CD1c-positive myeloid dendritic cell (primary cell): Measurements from ENCODE around the gene NNAT.
A peak's percentile ranks its signal among the peaks of the same experiment; 100 is the strongest.

Experiments used
- DNase-seq: peaks from one replicate; pipeline ENCODE4 v3.0.0-alpha.2; 2016; ENCODE audit errors: extremely low spot score

Gene NNAT

DNA sequence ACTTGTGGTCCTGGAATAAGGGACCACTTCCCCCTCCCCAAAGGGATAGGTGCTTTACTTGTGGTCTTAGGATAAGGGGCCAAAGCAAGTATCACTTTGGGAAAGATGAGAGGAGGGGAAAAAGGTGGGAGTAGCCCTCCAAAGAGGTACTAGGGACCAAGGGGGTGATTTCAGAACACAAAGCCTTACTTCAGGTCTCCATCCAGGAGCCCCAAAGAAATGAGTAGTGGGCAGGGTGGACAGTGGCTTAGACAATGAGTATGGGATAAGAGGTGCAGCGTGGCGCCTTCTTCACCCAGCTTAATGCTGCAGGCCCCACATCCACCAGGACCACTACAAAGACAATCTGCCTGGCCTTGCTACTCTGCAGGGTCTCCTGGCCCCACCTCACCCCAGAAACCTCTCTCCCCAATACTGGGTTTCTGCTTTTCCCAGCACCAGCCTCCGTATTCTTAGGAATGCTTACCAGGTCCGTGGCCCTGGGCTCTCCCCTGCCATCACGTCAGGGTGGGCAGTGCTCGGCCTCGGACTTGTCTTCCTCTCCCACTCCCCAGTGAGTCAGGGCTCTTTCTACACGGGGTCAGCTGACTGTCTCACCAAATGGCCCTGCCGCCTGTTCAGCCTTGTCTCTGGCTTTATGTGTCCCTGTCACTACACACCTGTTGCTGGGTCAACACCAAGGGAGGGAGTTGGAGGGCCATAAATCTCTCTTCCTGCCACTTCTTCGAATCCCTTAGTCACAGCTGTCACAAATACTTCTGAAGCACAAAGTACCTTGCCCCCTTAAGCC is 3.1 kb downstream of the NNAT start:
- DNase-seq = no peak

GRCh38 chr20:37524859-37525708 is 4.0 kb downstream of the NNAT start:
- DNase-seq = no peak

DNA sequence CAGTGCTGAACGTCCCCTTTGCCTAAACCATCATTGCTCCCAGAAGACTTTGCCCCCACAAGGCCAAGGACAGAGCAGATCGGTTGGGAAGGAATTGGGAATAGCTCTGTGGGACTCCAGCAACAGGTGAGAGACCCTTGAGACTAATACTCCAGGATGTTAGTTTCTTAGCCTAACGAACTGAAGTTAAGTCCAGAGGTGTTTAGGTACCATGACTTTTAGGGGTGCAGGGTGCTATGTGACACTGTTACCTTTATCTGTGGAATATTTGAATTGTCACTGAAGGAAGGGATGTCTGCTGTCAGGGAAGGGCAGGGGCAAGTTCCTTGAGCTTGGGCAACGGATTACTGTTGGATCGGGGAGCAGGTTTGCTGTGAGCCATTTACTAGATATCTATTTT is 4.8 kb downstream of the NNAT start:
- DNase-seq = no peak

- peak; percentile 44 for DNase-seq
These were observed 5.3 kb downstream of the NNAT start for GRCh38 chr20:37526238-37526838.

DNA sequence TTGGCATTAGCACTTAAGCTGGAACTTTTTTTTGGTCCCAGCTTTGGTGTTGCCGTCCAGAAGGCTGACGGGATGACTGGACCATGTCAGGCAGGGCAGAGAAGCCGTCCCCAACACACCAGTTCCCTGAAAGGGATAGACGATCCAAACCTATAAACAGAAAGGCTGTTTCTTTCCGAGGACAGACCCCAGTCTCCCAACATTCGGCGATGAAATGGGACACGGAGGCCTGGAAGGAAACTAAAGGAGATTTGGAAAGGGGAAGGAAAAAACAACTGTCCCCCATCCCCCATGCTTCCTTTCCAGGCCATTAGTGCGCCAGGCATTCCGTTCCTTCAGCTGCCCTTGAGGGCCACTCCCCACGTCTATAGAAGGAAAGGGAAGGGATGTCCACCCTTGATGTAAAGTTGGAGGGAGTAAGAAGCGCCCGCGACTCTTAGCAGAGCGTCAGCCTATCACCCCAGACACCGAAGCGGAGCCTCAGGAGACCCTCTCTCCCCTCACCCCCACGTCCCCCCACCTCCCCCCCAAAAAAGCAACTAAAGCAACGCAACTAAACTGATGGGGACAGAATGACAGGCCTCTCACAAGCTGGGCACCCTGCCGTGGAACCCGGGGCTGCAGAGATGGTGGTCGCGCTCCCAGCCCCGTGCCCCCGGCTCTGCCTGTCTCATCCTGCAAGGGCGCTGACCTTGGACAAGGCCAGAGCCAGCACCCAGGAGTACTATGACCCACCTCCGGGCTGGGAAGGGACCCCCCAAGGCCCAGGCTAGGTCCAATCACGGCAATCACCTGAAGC is 6.0 kb downstream of the NNAT start:
- peak; percentile 33 for DNase-seq

- peak; percentile 92 for DNase-seq
These were observed 6.8 kb downstream of the NNAT start, which contains the start of gene BLCAP for GRCh38 chr20:37527638-37528445. BLCAP (minus strand) TSS chr20:37527876; CDS start chr20:37519174, 8,702 bp downstream.

- no peak for DNase-seq
These were observed 7.6 kb downstream of the NNAT start for GRCh38 chr20:37528446-37529213.

DNA sequence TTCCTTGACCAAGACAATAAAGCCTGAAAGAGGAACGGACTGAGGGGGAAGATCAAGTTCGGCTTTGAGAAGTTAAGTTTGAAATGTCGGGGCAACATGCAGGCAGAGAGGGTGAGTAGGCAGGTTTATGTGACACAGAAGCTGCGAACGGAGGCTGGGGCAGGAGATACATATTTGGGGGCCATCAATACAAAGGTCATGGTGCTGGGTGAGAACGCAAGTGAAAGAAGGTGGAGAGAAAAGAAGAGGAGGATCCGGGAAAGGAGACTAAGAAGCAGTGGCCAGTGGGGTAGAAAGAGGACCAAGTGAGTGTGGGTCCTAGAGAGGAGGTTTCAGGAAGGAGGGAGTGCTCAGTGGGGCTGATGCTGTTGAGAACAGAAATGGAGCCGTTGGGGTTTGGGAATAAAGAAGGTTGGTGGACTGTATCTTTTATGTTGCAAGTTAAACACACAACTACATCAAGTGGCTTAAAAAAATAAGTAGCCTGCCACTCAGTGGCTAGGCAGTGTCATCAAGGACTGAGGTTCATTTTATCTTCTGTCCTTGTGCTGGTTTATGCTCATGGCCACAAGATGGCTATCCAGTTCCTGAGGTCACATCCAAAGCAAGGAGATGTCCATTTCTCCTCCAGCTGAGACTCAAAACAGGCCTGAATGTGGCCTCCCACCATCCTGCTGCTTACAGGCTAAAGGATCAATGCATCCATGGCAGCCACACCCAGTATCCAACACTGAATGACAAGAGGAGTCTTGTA is 8.3 kb downstream of the NNAT start:
- DNase-seq = no peak

DNA sequence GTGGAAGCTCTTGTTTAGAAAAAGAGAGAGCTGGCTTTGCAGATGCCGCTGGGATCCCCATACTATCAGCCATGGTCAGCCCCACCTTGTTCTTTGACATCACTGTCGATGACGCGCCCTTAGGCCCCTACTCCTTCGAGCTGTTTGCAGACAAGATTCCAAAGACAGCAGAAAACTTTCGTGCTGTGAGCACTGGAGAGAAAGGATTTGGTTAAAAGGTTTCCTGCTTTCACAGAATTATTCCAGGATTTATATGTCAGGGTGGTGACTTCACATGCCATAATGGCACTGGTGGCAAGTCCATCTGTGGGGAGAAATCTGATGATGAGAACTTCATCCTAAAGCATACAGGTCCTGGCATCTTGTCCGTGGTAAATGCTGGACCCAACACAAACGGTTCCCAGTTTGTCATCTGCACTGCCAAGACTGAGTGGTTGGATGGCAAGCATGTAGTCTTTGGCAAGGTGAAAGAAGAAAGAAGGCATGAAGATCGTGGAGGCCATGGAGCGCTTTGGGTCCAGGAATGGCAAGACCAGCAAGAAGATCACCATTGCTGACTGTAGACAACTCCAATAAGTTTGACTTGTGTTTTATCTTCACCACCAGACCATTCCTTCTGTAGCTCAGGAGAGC is 9.0 kb downstream of the NNAT start:
- no peak for DNase-seq

DNA sequence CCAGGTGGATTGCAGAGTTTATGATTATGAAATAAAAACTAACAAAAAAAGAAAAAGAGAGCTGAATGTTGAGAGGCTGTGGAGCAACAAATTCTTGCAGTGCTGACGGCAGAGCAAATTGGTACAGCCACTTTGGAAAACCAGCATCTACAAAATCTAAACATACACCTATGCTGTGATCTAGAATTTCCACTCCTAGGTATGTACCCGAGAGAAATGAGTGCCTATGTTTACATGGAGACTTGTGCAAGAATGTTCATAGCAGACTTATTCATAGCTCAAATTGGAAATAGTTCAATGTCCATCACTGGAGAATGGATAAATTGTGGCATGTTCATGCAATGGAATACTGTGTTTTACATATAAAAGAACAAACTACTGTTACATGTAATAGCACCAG is 9.6 kb downstream of the NNAT start:
- no peak for DNase-seq

DNA sequence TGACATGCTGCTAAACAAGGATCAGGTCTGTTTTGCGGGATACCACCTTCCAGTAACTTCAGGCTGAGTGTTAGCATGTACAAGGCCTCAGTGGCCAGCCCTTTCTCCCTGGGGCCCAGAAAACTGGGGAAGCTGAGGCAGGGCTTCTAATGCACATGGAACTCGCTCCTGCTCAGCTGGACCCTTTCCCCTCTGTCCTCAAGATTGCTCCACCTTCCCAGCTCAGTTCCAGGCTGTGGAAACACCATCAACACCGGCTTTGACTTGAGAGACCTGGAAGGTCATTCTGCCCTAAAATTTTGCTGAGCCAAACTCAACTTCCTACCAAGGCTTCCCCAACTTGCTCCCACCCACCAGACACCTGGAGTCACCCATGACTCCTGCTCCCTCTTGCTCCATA is 10.8 kb downstream of the NNAT start:
- DNase-seq = no peak

- no peak for DNase-seq
These were observed 12.2 kb downstream of the NNAT start for GRCh38 chr20:37533154-37533715.

DNA sequence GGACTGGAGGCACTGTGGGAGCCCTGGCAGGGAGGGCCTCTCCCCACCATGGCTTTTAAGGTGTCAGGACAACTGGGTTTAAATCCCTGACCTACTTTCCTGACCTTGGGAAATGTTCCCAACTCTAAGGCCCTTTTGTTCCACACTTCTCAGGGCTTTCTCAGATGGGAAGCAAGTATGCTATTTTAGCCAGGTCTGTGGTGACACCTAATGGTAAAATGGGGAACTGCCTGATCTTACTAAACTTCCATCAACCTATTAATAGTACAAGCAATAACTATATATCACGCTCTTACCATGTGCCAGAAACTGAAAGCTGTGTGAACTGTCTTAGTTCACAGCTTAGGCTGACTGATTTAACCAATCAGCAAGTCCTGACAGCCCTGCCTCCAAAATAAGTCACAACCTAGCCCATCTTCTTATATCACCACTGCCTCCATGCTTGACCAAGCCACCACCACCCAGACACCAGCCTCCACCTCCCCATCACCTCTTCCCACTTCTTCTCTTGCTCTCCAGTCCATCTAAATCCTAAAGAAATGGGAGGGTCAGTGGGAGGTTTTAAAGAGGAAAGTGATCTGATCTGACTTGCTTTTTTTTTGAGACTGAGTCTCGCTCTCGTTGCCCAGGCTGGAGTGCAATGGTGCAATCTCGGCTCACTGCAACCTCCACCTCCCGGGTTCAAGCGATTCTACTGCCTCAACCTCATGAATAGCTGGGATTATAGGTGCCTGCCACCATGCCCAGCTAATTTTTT is 13.5 kb downstream of the NNAT start:
- DNase-seq = peak; percentile 89

DNA sequence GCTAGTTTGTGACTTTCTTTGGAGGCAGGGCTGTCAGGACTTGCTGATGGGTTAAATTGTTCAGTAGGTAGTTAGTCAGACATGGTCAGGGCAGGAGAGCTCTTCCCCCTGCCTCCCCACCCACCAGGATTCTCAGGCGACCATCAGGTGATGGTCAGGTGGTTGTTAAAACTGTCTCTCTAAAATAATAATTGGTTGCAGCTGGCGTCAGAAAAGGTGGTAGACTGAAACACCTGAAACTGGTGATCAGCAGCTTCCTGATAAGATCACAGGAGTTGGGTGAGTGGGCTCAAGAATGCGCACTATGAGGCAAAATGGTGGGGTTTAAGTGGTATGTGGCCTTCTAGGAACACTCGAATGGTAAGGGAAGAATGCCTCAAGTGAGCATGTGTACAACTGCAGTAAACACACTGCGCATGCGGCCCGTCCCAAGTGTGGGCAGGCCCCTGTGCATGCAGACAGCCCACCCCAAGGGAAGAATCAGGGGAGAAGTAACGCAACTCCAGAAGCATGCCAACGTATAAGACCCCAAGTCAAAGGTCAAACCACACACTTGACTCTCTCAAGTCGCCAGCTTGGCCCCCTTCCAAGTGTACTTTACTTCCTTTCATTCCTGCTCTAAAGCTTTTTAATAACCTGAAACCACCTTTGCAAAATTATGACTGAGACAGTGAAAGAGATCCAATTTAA is 14.5 kb downstream of the NNAT start:
- no peak for DNase-seq

DNA sequence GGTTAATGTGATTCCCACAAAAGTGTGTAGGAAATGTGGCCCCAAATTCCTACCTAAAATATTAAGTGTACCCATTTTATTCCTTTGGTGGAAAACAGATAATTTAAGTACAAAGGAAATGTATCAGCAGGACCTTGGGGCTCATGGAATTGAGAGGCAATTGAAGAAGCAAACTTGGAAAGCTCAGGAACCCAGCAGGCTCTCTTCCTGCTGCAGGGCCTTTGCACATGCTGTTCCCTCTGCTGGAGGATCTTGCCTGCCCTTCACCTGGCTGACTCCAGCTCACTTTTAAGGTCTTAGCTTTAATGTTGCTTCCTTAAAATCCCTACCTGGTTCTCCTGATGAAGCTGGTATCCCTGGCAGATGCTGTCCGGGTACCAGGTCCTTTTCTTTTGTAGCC is 16.5 kb downstream of the NNAT start:
- no peak for DNase-seq

DNA sequence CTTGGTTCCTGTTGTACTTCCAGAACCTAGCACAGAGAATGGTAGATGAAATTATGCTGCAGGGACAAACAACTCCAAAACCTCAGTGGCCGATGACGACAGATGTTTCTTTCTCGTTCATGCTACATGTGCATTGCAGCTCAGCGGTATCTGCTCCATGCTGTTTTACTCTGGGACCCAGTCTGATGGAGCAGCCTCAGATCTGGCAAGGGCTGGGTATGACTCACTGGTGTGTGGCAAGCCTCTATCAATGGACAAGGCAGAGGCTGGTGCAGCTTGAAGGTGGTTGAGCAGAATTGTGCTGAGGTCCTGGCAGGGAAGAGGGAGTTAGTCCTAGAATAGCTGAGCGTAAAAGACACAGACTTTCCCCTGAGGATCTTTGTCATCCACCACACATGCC is 17.0 kb downstream of the NNAT start:
- DNase-seq = no peak

GRCh38 chr20:37539424-37539823 is 18.4 kb downstream of the NNAT start:
- no peak for DNase-seq
